ENCODE data around the gene P2RY14. TPM values are rescaled to one million over a fixed set of nuclear protein-coding genes. Genes with fewer than 3 reads are reported as not detected.

P2RY14 gene
- total RNA-seq, 4 donors from 2014 or later: 5.8 to 21.2 (median 9.3) TPM

GRCh38 chr3:151226088-151226563 lies 52.2 kb downstream of the P2RY14 start:
- TF ChIP-seq CTCF (IDR thresholded peaks at IDR 0.05; ENCODE audit: low read depth): no peak

GRCh38 chr3:151225040-151225975 lies 53.0 kb downstream of the P2RY14 start:
- no peak for TF ChIP-seq CTCF (IDR thresholded peaks at IDR 0.05; ENCODE audit: low read depth)

- no peak for TF ChIP-seq CTCF (IDR thresholded peaks at IDR 0.05; ENCODE audit: low read depth)
Measured at GRCh38 chr3:151224268-151224866, 54.0 kb downstream of the P2RY14 start.

- TF ChIP-seq CTCF (IDR thresholded peaks at IDR 0.05; ENCODE audit: low read depth): no peak
Measured at GRCh38 chr3:151219056-151219455, 59.3 kb downstream of the P2RY14 start.

- TF ChIP-seq CTCF (IDR thresholded peaks at IDR 0.05; ENCODE audit: low read depth): no peak
Measured at GRCh38 chr3:151218136-151218535, 60.2 kb downstream of the P2RY14 start.

GRCh38 chr3:151216641-151217607 lies 61.4 kb downstream of the P2RY14 start:
- TF ChIP-seq CTCF (IDR thresholded peaks at IDR 0.05; ENCODE audit: low read depth): no peak
